Measurements from ENCODE around the gene PAX9.

- TF ChIP-seq CTCF (IDR thresholded peaks at IDR 0.05; ENCODE audit: low read depth, low read length, poor library complexity, severe bottlenecking) (no peak), EZH2phosphoT487 (IDR thresholded peaks at IDR 0.05; ENCODE audit: borderline replicate concordance, low read length) (no peak)
Measured at GRCh38 chr14:36721877-36722276, 60.2 kb downstream of the PAX9 start.

All from DOHH2 (cell line).